Keratinocyte (primary cell): ENCODE results near the gene SGIP1.

Experiments
- EZH2 ChIP-seq: IDR thresholded peaks from one replicate; pipeline ENCODE4 v1.6.1; 2012; ENCODE audit warnings: inconsistent platforms, mild to moderate bottlenecking, low read length, moderate library complexity
- TF ChIP-seq, protein P1 (sequence below), 3 experiments: IDR thresholded peaks in 1 of 3; conservative IDR thresholded peaks in 1 of 3; optimal IDR thresholded peaks in 1 of 3; 2 replicates in 2 of 3; 3 replicates in 1 of 3; pipeline versions ENCODE3 to v1.5.1; 2011; ENCODE audit warnings: low read length in 3 of 3, mild to moderate bottlenecking in 3 of 3, moderate library complexity in 2 of 3, control low read depth in 1 of 3, inconsistent platforms in 1 of 3; ENCODE audit not compliant: insufficient read depth in 2 of 3; ENCODE audit errors: extremely low read depth in 1 of 3

DNA sequence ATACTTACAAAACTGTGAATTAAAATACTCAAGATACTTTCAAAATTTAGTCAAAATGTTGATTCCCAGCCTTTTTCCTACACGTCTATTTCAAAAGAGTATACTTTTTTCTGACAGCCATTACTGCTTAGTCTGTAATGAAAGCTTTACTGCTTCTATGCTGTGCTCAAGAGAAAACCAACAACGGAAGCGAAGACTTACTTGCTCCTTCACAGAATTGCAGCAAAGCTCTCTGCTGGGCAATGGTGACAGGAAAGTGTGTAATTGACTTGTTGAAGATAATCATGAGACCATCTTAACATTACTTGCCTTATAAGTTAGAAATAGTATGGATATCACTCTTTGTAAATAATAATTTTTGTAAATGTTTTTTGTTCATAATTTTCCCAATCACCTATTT lies 216.6 kb downstream of the SGIP1 start:
- TF ChIP-seq, protein P1, sequence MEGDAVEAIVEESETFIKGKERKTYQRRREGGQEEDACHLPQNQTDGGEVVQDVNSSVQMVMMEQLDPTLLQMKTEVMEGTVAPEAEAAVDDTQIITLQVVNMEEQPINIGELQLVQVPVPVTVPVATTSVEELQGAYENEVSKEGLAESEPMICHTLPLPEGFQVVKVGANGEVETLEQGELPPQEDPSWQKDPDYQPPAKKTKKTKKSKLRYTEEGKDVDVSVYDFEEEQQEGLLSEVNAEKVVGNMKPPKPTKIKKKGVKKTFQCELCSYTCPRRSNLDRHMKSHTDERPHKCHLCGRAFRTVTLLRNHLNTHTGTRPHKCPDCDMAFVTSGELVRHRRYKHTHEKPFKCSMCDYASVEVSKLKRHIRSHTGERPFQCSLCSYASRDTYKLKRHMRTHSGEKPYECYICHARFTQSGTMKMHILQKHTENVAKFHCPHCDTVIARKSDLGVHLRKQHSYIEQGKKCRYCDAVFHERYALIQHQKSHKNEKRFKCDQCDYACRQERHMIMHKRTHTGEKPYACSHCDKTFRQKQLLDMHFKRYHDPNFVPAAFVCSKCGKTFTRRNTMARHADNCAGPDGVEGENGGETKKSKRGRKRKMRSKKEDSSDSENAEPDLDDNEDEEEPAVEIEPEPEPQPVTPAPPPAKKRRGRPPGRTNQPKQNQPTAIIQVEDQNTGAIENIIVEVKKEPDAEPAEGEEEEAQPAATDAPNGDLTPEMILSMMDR (optimal IDR thresholded peaks at IDR 0.05 in 1 of 3, IDR thresholded peaks at IDR 0.05 in 1 of 3, conservative IDR thresholded peaks at IDR 0.05 in 1 of 3; ENCODE audit: extremely low read depth in 1 of 3, insufficient read depth in 2 of 3, low read length in 3 of 3) = no peak
- TF ChIP-seq EZH2 = no peak
